Fibroblast of mammary gland (primary cell): ENCODE results near the gene SCAPER.

Experiments used
- DNase-seq: peaks from one replicate; pipeline ENCODE4 v3.0.0-alpha.2; 2010; ENCODE audit warnings: low read depth
- H3K4me3 ChIP-seq: 2 replicates; pipeline ENCODE4 v1.5.1; 2011; ENCODE audit warnings: low read depth, mild to moderate bottlenecking, low read length, moderate library complexity; ENCODE audit not compliant: control insufficient read depth
- TF ChIP-seq, protein P1 (sequence below): conservative IDR thresholded peaks from 2 replicates; pipeline ENCODE4 v1.5.1; 2011; ENCODE audit warnings: low read depth, low read length, inconsistent platforms; ENCODE audit not compliant: control insufficient read depth, insufficient read depth

SCAPER gene

DNA sequence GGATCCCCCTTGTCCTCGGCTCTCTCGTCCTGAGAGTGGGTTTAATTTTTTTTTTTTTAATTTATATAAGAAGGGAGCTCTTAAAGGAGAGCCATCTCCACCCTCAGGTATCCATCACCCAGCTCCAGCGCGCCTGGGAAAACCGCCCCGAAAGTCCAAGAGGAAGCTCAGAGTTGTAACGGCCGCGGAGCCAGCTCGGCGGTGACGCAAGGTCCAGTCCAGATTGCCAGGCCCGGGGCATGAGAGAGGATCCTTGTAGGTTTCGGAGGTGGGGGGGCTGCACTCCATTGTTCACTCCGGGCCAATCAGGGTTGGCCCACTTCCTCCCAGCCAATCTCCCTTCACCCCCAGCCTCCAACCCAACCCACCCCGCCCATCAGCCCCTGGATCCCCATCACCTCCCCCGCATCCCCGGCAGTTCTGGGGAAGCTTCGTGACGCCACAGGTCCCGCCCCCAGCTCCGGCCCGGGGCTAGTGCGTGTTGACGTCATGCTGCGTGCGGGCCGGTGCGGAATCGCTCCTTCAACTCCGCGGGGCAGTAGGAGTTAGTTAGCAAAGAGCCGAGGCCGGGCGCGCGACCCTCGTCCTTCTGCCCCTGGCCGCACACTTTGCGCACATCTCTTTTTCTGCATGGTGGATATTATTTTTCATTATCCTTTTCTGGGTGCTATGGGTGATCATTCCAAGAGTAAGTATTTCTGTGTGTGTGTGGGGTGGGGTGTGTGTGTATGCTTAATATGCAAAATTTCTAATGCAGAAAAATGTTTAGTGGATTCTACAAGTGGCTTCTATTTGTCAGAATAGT, 568.7 kb downstream of the SCAPER start, which contains the start of gene ISL2:
ISL2 (plus strand) TSS at position 520 of the 805 bp plus-strand sequence; CDS start at position 631, 111 bp downstream.
- TF ChIP-seq, protein P1, sequence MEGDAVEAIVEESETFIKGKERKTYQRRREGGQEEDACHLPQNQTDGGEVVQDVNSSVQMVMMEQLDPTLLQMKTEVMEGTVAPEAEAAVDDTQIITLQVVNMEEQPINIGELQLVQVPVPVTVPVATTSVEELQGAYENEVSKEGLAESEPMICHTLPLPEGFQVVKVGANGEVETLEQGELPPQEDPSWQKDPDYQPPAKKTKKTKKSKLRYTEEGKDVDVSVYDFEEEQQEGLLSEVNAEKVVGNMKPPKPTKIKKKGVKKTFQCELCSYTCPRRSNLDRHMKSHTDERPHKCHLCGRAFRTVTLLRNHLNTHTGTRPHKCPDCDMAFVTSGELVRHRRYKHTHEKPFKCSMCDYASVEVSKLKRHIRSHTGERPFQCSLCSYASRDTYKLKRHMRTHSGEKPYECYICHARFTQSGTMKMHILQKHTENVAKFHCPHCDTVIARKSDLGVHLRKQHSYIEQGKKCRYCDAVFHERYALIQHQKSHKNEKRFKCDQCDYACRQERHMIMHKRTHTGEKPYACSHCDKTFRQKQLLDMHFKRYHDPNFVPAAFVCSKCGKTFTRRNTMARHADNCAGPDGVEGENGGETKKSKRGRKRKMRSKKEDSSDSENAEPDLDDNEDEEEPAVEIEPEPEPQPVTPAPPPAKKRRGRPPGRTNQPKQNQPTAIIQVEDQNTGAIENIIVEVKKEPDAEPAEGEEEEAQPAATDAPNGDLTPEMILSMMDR = no peak
- DNase-seq = peak; percentile 45
- H3K4me3 ChIP-seq = peak within 1 kb of the TSS; percentile 24

DNA sequence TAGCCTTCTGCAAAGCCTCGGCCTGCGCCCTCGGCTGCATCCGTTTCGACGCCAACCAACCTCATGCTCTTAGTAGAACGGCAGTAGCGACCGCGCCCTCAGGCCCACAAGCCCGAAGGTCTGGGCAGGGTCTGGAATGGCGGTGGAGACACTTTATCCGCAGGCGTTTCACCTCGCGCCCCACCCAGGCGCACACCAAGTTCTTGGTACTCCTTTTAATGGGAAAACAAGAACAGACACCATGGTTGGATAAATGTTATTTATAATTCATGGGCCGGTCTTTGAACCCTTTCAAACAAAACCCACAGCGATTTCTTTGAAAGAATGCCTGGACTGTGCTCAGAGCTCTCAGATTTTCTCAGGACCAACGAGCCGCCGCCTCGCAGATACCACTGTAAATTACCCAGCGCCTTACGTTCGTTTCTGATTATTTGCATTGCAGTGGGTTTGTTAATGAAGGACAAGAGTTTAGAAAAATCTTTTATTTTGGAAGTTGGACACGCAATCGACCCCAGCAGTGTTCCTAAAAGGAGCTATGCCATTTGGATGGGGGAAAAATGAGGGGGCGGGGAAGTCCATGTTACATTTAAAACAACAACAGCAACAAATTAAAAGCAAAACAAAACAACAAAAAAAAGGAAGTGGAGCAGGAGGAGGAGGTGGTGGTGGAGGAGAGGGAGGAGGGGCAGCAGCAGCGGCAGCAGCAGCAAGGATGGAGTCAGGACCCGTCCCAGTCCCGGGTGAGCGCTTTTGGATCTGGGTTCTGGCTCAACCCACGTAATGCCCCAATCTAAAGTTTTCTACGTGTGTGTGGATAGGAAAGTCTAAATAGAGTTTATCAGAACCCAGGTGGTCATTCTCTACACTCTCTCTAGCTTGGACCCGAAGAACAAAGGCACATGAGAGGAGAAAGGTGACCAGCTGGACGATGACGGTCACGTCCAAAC, 569.6 kb downstream of the SCAPER start:
- no peak for DNase-seq
- H3K4me3 ChIP-seq = peak overlapping the region; percentile 24
- TF ChIP-seq, protein P1 = no peak

DNA sequence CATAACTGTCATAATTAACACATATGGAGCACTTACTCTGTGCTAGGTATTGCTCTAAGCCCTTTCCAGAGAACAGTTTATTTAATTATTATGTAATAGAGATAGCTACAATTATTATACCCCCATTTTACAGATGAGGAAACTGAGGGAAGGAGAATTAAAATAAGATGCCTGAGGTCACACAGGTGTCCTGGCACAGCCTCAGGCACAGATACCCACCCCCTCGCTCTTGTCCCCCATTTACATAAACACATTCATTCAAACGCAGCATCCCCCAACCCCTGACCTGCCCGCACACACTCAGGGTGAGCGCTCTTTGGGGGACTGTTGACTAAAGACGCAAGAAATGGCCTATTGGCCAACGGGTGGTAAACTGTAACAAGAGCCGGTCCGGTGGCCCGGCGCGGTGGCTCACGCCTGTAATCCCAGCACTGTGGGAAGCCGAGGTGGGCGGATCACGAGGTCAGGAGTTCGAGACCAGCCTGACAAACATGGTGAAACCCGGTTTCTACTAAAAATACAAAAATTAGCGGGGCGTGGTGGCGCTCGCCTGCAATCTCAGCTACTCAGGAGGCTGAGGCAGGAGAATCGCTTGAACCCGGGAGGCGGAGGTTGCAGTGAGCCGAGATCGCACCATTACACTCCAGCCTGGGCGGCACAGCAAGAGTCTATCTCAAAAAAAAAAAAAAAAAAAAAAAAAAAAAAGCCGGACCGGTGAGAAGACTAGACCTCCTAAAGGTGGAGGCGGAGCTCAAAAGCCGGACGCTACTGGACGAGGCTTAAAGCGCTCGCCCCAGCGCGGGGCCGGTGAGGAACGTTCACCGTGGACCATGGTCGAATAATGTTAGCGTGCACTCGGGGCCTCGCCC, 570.5 kb downstream of the SCAPER start:
- TF ChIP-seq, protein P1 = no peak
- no peak overlapping the region for H3K4me3 ChIP-seq
- no peak for DNase-seq

DNA sequence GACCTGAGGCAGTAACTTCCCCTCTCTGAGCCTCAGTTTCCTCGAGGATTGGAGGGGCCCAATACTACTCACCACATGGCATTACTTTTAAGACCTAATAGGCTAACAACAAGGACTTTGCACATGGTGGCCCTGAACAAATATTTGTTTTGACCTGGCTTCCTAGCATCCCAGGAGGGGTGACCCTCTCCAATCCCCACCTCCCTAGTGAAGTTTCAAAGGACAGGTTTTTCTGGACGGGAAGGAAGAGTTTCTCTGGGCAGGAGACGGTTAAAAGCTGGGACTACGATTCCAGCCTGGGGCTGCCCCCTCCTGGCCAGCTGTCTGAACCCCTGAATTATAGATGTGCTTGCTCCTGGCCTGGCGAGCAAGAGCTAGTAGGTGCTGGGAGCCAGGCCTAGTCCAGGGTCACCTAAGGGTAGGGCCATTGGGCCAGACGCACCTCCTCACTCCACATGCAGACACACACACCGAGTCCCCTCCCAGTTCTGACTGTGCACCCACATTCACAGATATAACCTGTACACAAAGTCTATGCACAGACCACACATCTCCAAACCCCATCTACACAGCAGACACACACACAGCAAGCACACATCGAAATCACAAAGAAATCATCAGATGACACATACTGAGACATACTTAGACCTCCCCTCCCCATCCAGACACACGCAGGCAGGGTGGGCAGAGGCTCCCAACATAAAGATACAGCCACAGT, 571.3 kb downstream of the SCAPER start:
- H3K4me3 ChIP-seq = no peak overlapping the region
- no peak for DNase-seq
- TF ChIP-seq, protein P1 = peak; percentile 28

DNA sequence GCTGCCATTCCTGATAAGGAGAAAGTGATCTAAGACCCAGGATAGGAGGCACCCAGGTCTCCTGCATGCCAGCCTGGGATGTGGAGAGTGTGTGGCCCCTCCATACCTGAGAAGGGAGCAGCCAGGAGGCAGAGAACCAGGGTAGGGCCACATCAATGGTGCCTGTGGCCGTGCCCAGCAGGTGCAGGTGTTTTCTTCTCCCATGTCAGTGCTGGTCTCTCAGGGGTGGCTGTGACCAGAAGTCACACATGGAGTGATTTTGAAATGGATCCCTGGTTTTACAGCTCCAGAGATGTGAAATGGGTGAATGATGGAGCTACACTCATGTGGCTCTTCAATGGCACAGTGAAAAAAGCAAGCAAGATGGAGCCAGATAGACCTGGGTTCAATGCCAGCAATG, 571.8 kb downstream of the SCAPER start:
- H3K4me3 ChIP-seq = no peak overlapping the region
- no peak for DNase-seq
- TF ChIP-seq, protein P1 = no peak
